VCaP (cell line): ENCODE data around the gene DCLK1.
"Not testable (repeated sequence)": the region's sequence is repeated elsewhere in the genome, so short reads cannot be mapped to it uniquely, and the experiment has no call there.

Experiments
- H3K27ac ChIP-seq: fragments of 450-650 bp; 2 replicates; pipeline ENCODE4 v1.5.1; 2017
- TF ChIP-seq, protein P1 (sequence below): fragments of 450-650 bp; conservative IDR thresholded peaks from 2 replicates; pipeline ENCODE4 v1.5.1; 2017; ENCODE audit warnings: mild to moderate bottlenecking, moderate library complexity

Gene DCLK1

DNA sequence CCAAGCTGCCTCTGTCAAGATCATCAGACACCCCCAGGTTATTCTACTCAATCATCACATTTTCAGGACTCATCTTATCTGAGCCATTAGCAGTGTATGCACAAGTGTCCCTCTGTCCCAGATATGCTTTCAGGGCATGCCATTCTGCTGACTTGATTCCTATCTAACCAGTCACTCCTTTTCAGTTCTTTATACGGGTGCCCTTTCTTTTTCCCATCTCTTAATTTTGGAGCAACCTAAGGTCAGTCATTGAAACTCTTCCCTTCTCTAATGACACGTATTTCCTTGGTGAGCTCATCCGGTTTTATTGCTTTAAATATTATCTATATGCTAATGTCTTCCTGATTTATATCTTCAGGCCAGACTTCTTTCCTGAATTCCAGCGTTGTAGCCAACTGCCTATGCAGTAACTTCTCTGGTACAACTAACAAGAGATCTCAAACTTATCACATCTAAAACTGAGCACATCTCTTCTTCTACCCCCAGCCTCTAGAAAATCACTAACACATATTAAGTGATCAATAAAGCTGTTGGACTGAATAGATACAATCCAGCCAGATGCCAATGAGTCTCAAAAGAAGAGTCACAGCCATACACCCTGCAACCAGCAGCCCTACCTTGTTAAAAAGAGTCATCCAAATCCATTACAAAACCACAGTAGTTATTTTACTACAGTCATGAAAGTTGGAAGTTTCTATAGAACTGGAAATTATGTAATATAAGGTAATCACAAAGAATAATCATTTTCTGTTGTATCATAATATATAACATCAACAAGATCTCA lies 58.8 kb downstream of the DCLK1 start:
- no peak overlapping the region for H3K27ac ChIP-seq
- TF ChIP-seq, protein P1, sequence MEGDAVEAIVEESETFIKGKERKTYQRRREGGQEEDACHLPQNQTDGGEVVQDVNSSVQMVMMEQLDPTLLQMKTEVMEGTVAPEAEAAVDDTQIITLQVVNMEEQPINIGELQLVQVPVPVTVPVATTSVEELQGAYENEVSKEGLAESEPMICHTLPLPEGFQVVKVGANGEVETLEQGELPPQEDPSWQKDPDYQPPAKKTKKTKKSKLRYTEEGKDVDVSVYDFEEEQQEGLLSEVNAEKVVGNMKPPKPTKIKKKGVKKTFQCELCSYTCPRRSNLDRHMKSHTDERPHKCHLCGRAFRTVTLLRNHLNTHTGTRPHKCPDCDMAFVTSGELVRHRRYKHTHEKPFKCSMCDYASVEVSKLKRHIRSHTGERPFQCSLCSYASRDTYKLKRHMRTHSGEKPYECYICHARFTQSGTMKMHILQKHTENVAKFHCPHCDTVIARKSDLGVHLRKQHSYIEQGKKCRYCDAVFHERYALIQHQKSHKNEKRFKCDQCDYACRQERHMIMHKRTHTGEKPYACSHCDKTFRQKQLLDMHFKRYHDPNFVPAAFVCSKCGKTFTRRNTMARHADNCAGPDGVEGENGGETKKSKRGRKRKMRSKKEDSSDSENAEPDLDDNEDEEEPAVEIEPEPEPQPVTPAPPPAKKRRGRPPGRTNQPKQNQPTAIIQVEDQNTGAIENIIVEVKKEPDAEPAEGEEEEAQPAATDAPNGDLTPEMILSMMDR: no peak

GRCh38 chr13:36070504-36071192 lies 60.5 kb downstream of the DCLK1 start:
- not testable (repeated sequence) for H3K27ac ChIP-seq

DNA sequence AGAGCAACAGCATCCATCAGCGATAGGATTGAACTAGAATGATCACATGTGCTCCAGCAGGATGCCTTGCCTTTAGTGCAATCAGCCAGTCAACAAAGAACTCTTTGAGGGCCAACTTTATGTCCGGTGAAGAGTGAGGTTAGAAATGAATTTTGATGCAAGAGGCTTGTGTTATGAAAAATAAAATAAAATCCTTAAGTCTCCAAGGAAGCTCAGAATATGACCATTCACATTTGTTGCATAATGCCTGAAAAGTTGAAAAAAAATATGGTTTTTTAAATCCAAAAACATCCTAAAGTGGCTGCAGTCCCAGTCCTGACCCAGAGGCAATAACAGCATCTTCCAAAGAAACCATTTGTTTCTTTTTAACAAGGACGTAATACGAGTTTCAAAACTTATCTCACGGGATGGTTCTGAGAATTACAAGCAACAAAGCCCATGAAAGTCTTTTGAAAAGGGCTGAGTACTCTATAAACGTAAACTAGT lies 61.3 kb downstream of the DCLK1 start:
- TF ChIP-seq, protein P1: no peak
- no peak overlapping the region for H3K27ac ChIP-seq

GRCh38 chr13:36068991-36069390 lies 62.2 kb downstream of the DCLK1 start:
- TF ChIP-seq, protein P1: no peak
- no peak overlapping the region for H3K27ac ChIP-seq

DNA sequence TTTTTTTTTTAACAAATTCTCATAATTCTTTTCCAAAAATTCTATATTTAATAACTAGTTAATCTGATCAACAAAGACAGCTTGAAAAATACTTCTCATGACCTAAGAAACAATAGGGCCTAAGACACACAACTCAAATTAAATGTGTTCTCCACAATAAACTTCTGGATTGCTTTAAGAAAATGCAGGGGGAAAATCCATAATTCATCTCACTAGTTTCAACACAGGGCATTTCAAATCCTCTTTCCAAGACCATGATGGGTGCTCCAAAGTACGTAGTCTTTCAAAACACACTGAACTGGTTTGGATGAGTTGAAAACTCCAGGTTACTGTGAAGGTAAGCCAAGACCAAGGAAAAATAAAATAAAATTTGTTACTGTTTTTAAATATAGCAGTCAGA lies 62.6 kb downstream of the DCLK1 start:
- peak overlapping the region; percentile 24; the same call in 1 of the 2 replicates for H3K27ac ChIP-seq
- TF ChIP-seq, protein P1: no peak

- peak overlapping the region; percentile 24; the same call in 1 of the 2 replicates for H3K27ac ChIP-seq
- TF ChIP-seq, protein P1: no peak
Measured at GRCh38 chr13:36067746-36068381, 63.3 kb downstream of the DCLK1 start.

DNA sequence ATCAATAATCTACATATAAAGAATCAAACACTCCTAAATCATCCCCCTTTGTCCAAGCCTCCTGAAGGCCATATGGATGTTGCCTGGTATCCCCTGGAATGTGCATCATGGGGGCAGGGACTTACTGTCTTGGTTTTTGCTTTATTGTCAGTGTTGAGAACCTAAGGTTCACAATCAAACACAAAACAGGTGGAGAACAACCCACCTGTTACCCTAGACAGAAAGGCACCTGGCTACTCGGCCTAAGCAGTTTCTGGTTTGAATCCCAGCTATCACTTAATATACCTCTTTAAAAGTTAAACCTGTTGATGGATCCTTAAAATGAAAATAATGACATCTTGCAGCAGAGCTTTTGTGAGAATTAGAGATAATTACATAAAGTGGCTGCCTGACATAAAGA lies 68.9 kb downstream of the DCLK1 start:
- H3K27ac ChIP-seq: no peak overlapping the region
- TF ChIP-seq, protein P1: no peak
